GM12878 (cell line): ENCODE data around the gene DLX1. TPM values are rescaled to one million over a fixed set of nuclear protein-coding genes. Genes with fewer than 3 reads are reported as not detected.

Experiments used
- ATAC-seq: fragments of 200-7000 bp; cut with Tn5 transposase; 3 replicates; pipeline ENCODE4 v1.9.1; 2020; ENCODE audit warnings: mild to moderate bottlenecking, moderate library complexity
- BruUV-seq: library from RNA; stranded (reverse); fragments of 400-500 nt; replicated peaks from 2 replicates; lab custom pipeline; 2021; lab: Mats Ljungman, UMichigan
- CTCF ChIA-PET: fragments of 300-600 bp; sonication (Branson Sonifier 250); formaldehyde crosslinking; extraction: SDS; loops from one replicate; lab custom pipeline; 2021; ENCODE audit warnings: inconsistent platforms; lab: Yijun Ruan, JAX
- POLR2A ChIA-PET: fragments of 350-600 bp; formaldehyde crosslinking; extraction: SDS; loops from one replicate; lab custom pipeline; 2021; ENCODE audit warnings: inconsistent platforms; lab: Charles Lee
- RAD21 ChIA-PET: fragments of 300-600 bp; sonication (Branson Sonifier 250); formaldehyde crosslinking; loops from one replicate; lab custom pipeline; 2023; ENCODE audit warnings: antibody characterized with exemption; ENCODE audit not compliant: unreplicated experiment; lab: Charles Lee
- SMC1A ChIA-PET: fragments of 300-600 bp; sonication (Branson Sonifier 250); formaldehyde crosslinking; loops from one replicate; lab custom pipeline; 2023; ENCODE audit not compliant: unreplicated experiment, uncharacterized antibody; lab: Charles Lee
- DNase-seq: peaks from one replicate; pipeline ENCODE4 v3.0.0-alpha.2; 2011; ENCODE audit warnings: low read depth, low spot score
- FAIRE-seq: peaks from 3 replicates; lab custom pipeline; 2011; peaks lifted over from hg19 to GRCh38; lab: Jason Lieb, UNC
- H2AFZ ChIP-seq: 2 replicates; pipeline ENCODE4 v1.6.0; 2011; ENCODE audit warnings: low read depth, low read length, control low read depth; ENCODE audit not compliant: control insufficient read depth
- H3K27ac ChIP-seq: 2 replicates; pipeline ENCODE4 v1.5.1; 2011; ENCODE audit warnings: control low read depth; ENCODE audit not compliant: control insufficient read depth, insufficient read depth
- H3K27me3 ChIP-seq, 2 experiments: replicated peaks in 1 of 2; 2 replicates each; pipeline versions ENCODE4 v1.6.0 to v1.6.1; 2011; ENCODE audit warnings: low read length in 1 of 2; ENCODE audit not compliant: control insufficient read depth in 2 of 2, insufficient read depth in 2 of 2
- H3K36me3 ChIP-seq, 2 experiments: 2 replicates each; pipeline ENCODE4 v1.5.1; 2011; ENCODE audit warnings: low read length in 1 of 2; ENCODE audit not compliant: control insufficient read depth in 2 of 2, insufficient read depth in 2 of 2
- H3K4me1 ChIP-seq: 2 replicates; pipeline ENCODE4 v1.6.1; 2011; ENCODE audit warnings: mild to moderate bottlenecking, low read length, moderate library complexity, mixed read lengths; ENCODE audit not compliant: control insufficient read depth, insufficient read depth
- H3K4me2 ChIP-seq: 2 replicates; pipeline ENCODE4 v1.6.0; 2011; ENCODE audit warnings: control low read depth; ENCODE audit not compliant: control insufficient read depth, insufficient read depth
- H3K4me3 ChIP-seq: fragments of 200-600 bp; sonication (generic); 2 replicates; pipeline ENCODE4 v1.5.1; 2016
- H3K79me2 ChIP-seq: 2 replicates; pipeline ENCODE4 v1.6.0; 2011; ENCODE audit warnings: low read length; ENCODE audit not compliant: control insufficient read depth, insufficient read depth
- H3K9ac ChIP-seq: 2 replicates; pipeline ENCODE4 v1.8.0; 2011; ENCODE audit warnings: low read length, control low read depth, mixed read lengths; ENCODE audit not compliant: control insufficient read depth, insufficient read depth
- H3K9me3 ChIP-seq: replicated peaks from 3 replicates; pipeline ENCODE4 v1.5.1; 2011; ENCODE audit warnings: mild to moderate bottlenecking, low read length; ENCODE audit not compliant: control insufficient read depth, insufficient read depth
- H4K20me1 ChIP-seq: 2 replicates; pipeline ENCODE4 v1.6.0; 2011; ENCODE audit not compliant: control insufficient read depth, insufficient read depth
- CBX3 ChIP-seq: fragments of 200-600 bp; sonication (generic); IDR thresholded peaks from 2 replicates; pipeline ENCODE4 v1.6.1; 2016; ENCODE audit warnings: low read depth, borderline replicate concordance
- CHD4 ChIP-seq: fragments of 200-600 bp; sonication (generic); IDR thresholded peaks from 2 replicates; pipeline ENCODE4 v1.6.1; 2016; ENCODE audit warnings: mild to moderate bottlenecking
- CREB1 ChIP-seq: IDR thresholded peaks from 2 replicates; pipeline ENCODE4 v1.6.1; 2012; ENCODE audit warnings: low read depth, mild to moderate bottlenecking, inconsistent platforms
- EGR1 ChIP-seq, 2 experiments: IDR thresholded peaks; 1 replicate in 1 of 2; 2 replicates in 1 of 2; pipeline ENCODE4 v1.6.1; 2011 to 2012; ENCODE audit warnings: low read depth in 2 of 2, low read length in 2 of 2, borderline replicate concordance in 1 of 2, mild to moderate bottlenecking in 1 of 2, moderate library complexity in 1 of 2
- HDGF ChIP-seq: fragments of 450-650 bp; IDR thresholded peaks from 2 replicates; pipeline ENCODE4 v1.6.1; 2016; ENCODE audit warnings: antibody characterized with exemption
- MXI1 ChIP-seq: fragments of 150-350 bp; IDR thresholded peaks from 2 replicates; pipeline ENCODE4 v1.6.1; 2011; ENCODE audit warnings: low read depth, mild to moderate bottlenecking, inconsistent platforms, low read length, improper control_type of control experiment
- NBN ChIP-seq: fragments of 450-650 bp; IDR thresholded peaks from 2 replicates; pipeline ENCODE4 v1.6.1; 2016
- NFXL1 ChIP-seq: fragments of 450-650 bp; IDR thresholded peaks from 2 replicates; pipeline ENCODE4 v1.6.1; 2017; ENCODE audit warnings: antibody characterized with exemption, mild to moderate bottlenecking, borderline replicate concordance
- NFYA ChIP-seq: IDR thresholded peaks from 2 replicates; pipeline ENCODE4 v1.6.1; 2011; ENCODE audit warnings: low read depth, mild to moderate bottlenecking, low read length, improper control_type of control experiment, borderline replicate concordance
- NRF1 ChIP-seq: conservative IDR thresholded peaks from 2 replicates; pipeline ENCODE4 v1.6.1; 2011; ENCODE audit warnings: mild to moderate bottlenecking, low read depth, low read length, improper control_type of control experiment
- RFX5 ChIP-seq: IDR thresholded peaks from 2 replicates; pipeline ENCODE4 v1.6.1; 2011; ENCODE audit warnings: low read depth, low read length, improper control_type of control experiment
- SMAD1 ChIP-seq: fragments of 450-650 bp; IDR thresholded peaks from 2 replicates; pipeline ENCODE4 v1.6.1; 2018; ENCODE audit warnings: mild to moderate bottlenecking, low read depth; ENCODE audit not compliant: partially characterized antibody
- SMARCA5 ChIP-seq: fragments of 450-650 bp; IDR thresholded peaks from 2 replicates; pipeline ENCODE4 v1.6.1; 2017; ENCODE audit warnings: mild to moderate bottlenecking
- TBL1XR1 ChIP-seq: IDR thresholded peaks from 2 replicates; pipeline ENCODE4 v1.6.1; 2012; ENCODE audit warnings: low read depth, low read length, improper control_type of control experiment
- TCF12 ChIP-seq: IDR thresholded peaks from 2 replicates; pipeline ENCODE4 v1.6.1; 2011; ENCODE audit warnings: low read depth, mild to moderate bottlenecking, low read length
- ZBED1 ChIP-seq: IDR thresholded peaks from 2 replicates; pipeline ENCODE4 v1.6.1; 2016; ENCODE audit warnings: borderline replicate concordance
- WGBS: methylation state at CpG from one replicate; pipeline ENCODE4 v1.1.6; 2016; ENCODE audit warnings: low lambda C conversion rate; ENCODE audit not compliant: insufficient replicate concordance, insufficient coverage; ENCODE audit errors: missing lambda C conversion rate; 5-methylcytosine and 5-hydroxymethylcytosine counted together
- in situ Hi-C: fragments of 300-500 bp; cut with MboI; formaldehyde crosslinking; loops from 9 replicates; pipeline ENCODE4 v1.14.3; 2018; ENCODE audit warnings: mixed read lengths
- intact Hi-C: fragments of 100-400 bp; cut with micrococcal nuclease; formaldehyde crosslinking; loops from one replicate; pipeline ENCODE4 v1.14.2; 2022; ENCODE audit not compliant: unreplicated experiment
- polyA plus RNA-seq, 11 experiments: library from polyadenylated mRNA; depleted of rRNA in 4 of 11; unstranded in 6 of 11; stranded (reverse) in 5 of 11; fragments of >200 nt; fragmentation: Nextera tagmentation in 4 of 11; fragmentation: Illumina TruSeq in 1 of 11; extraction: Ambion mirVana in 4 of 11; extraction: Trizol in 1 of 11; gene quantifications; 1 replicate in 1 of 11; 2 replicates in 10 of 11; pipeline versions ENCODE4 v1.2.1 to v1.2.3, GENCODE V29; 2011 to 2016; ENCODE audit warnings: inconsistent platforms in 2 of 11, missing spikeins in 2 of 11, low read depth in 1 of 11
- total RNA-seq, 4 experiments: library from RNA; depleted of rRNA in 3 of 4; stranded (reverse); fragments of >200 nt in 3 of 4; fragmentation: Illumina TruSeq in 1 of 4; extraction: Trizol in 1 of 4; gene quantifications; 2 replicates each; pipeline versions ENCODE4 v1.2.1 to v1.2.3, GENCODE V29; 2013 to 2021
- TF ChIP-seq, protein P1 (sequence below), 3 experiments: IDR thresholded peaks in 2 of 3; conservative IDR thresholded peaks in 1 of 3; 2 replicates each; pipeline ENCODE4 v1.5.1; 2011; ENCODE audit warnings: low read depth in 3 of 3, low read length in 3 of 3, mild to moderate bottlenecking in 3 of 3, control low read depth in 2 of 3, moderate library complexity in 2 of 3, inconsistent platforms in 1 of 3, mixed read lengths in 1 of 3; ENCODE audit not compliant: control insufficient read depth in 2 of 3, insufficient read depth in 1 of 3; ENCODE audit errors: extremely low read depth in 1 of 3
- TF ChIP-seq, protein P2 (sequence below): fragments of 450-650 bp; IDR thresholded peaks from 2 replicates; pipeline ENCODE4 v1.6.1; 2017; ENCODE audit warnings: borderline replicate concordance

The DLX1 gene
- total and polyA plus RNA-seq, 10 of the 15 experiments (the other 5 are each of a cell fraction or from before 2014, with no cell fraction given) = 0.06 TPM; not detected in 9

DNA sequence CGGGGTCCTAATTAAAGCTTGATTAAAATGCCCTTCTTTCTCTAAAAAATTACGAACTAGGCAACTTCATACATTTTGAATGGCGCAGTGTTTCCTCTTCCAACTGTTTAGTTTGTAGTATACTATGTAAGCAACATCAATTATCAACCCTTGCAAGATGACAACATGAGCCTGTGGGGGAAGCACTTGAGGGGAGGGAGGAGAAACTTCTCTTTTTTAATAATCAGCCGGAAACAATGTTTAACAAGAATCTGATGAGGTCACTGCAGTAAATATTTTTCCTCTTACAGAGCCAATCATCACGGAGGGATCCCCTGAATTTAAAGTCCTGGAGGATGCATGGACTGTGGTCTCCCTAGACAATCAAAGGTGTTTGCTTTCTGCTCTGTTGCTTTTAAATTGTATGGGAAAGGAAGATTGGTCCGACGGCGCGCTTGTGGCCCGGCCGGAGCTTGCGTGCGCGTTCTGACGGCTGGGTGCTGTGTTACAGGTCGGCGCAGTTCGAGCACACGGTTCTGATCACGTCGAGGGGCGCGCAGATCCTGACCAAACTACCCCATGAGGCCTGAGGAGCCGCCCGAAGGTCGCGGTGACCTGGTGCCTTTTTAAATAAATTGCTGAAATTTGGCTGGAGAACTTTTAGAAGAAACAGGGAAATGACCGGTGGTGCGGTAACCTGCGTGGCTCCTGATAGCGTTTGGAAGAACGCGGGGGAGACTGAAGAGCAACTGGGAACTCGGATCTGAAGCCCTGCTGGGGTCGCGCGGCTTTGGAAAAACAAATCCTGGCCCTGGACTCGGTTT lies 5.3 kb upstream of the DLX1 start:
- 62% methylated on average over 33 of the region's 38 CpGs for WGBS
- Histone ChIP-seq H3K36me3 (no peaks in the 10 kb centered on the region), H3K79me2 (no peaks in the 10 kb centered on the region), H3K9ac (no peak overlapping the region), H3K4me2 (no peak overlapping the region), H3K4me3 (no peak overlapping the region), H3K4me1 (peaks cover 13% of the 10 kb centered on the region), H4K20me1 (peaks cover 7% of the 10 kb centered on the region), H2AFZ (no peak overlapping the region), H3K27ac (no peak overlapping the region), H3K9me3 (no peaks in the 10 kb centered on the region; the same call in 2 of the 3 replicates), H3K27me3 (peaks cover 23 to 33% of the 10 kb centered on the region in 2 experiments)
- RAD21 ChIA-PET = no interaction called here
- TF ChIP-seq, protein P1, sequence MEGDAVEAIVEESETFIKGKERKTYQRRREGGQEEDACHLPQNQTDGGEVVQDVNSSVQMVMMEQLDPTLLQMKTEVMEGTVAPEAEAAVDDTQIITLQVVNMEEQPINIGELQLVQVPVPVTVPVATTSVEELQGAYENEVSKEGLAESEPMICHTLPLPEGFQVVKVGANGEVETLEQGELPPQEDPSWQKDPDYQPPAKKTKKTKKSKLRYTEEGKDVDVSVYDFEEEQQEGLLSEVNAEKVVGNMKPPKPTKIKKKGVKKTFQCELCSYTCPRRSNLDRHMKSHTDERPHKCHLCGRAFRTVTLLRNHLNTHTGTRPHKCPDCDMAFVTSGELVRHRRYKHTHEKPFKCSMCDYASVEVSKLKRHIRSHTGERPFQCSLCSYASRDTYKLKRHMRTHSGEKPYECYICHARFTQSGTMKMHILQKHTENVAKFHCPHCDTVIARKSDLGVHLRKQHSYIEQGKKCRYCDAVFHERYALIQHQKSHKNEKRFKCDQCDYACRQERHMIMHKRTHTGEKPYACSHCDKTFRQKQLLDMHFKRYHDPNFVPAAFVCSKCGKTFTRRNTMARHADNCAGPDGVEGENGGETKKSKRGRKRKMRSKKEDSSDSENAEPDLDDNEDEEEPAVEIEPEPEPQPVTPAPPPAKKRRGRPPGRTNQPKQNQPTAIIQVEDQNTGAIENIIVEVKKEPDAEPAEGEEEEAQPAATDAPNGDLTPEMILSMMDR (IDR thresholded peaks at IDR 0.05 in 2 of 3, conservative IDR thresholded peaks at IDR 0.05 in 1 of 3; ENCODE audit: control insufficient read depth in 2 of 3, extremely low read depth in 1 of 3, insufficient read depth in 1 of 3, low read depth in 3 of 3, low read length in 3 of 3) = no peak
- TF ChIP-seq CHD4 = no peak
- no peak for TF ChIP-seq TBL1XR1
- TF ChIP-seq SMARCA5 = no peak
- TF ChIP-seq EGR1 (IDR thresholded peaks at IDR 0.05; ENCODE audit: borderline replicate concordance in 1 of 2, low read depth in 2 of 2, low read length in 2 of 2) = no peak
- TF ChIP-seq, protein P2, sequence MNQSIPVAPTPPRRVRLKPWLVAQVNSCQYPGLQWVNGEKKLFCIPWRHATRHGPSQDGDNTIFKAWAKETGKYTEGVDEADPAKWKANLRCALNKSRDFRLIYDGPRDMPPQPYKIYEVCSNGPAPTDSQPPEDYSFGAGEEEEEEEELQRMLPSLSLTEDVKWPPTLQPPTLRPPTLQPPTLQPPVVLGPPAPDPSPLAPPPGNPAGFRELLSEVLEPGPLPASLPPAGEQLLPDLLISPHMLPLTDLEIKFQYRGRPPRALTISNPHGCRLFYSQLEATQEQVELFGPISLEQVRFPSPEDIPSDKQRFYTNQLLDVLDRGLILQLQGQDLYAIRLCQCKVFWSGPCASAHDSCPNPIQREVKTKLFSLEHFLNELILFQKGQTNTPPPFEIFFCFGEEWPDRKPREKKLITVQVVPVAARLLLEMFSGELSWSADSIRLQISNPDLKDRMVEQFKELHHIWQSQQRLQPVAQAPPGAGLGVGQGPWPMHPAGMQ = no peak
- TF ChIP-seq NRF1 = no peak
- no peak for TF ChIP-seq HDGF
- no peak for TF ChIP-seq TCF12
- TF ChIP-seq MXI1 = no peak
- TF ChIP-seq RFX5 = no peak
- TF ChIP-seq NBN = no peak
- no peak for TF ChIP-seq SMAD1
- TF ChIP-seq NFXL1 = no peak
- TF ChIP-seq ZBED1 = no peak
- TF ChIP-seq CREB1 = no peak
- no peak for TF ChIP-seq CBX3
- no peak for TF ChIP-seq NFYA
- in situ Hi-C loops (no loop called here), intact Hi-C loops (no loop called here)
- DNase-seq (no peak), FAIRE-seq (no peak), ATAC-seq (no peak)
- POLR2A ChIA-PET = no interaction called here
- CTCF ChIA-PET = no interaction called here
- SMC1A ChIA-PET = no interaction called here
- no TSS peak for BruUV-seq
